SK-N-SH treated with all-trans-retinoic acid at 6 μM for 48 hours (cell line): ENCODE results near the gene CCR4.

Source experiments
- ARNTL ChIP-seq: fragments of 450-650 bp; formaldehyde crosslinking; IDR thresholded peaks from 2 replicates; pipeline ENCODE4 v1.5.0; 2020; ENCODE audit warnings: low read depth, mild to moderate bottlenecking, moderate library complexity, borderline replicate concordance
- BACH2 ChIP-seq: fragments of 250-450 bp; sonication (Bioruptor Pico); IDR thresholded peaks from 2 replicates; pipeline ENCODE4 v1.9.0; 2021; ENCODE audit warnings: mild to moderate bottlenecking, borderline replicate concordance
- CSDC2 ChIP-seq: fragments of 250-450 bp; sonication (Bioruptor Pico); IDR thresholded peaks from 2 replicates; pipeline ENCODE4 v1.5.0; 2020; ENCODE audit warnings: mild to moderate bottlenecking, moderate library complexity
- ESRRG ChIP-seq: fragments of 250-450 bp; sonication (Bioruptor Pico); IDR thresholded peaks from 2 replicates; pipeline ENCODE4 v1.6.1; 2021; ENCODE audit warnings: mild to moderate bottlenecking
- GLIS3 ChIP-seq: fragments of 250-450 bp; sonication (Bioruptor Pico); IDR thresholded peaks from 2 replicates; pipeline ENCODE4 v1.5.0; 2020; ENCODE audit warnings: mild to moderate bottlenecking, moderate library complexity
- RARB ChIP-seq: fragments of 250-450 bp; sonication (Bioruptor Pico); IDR thresholded peaks from 2 replicates; pipeline ENCODE4 v1.8.0; 2021; ENCODE audit warnings: mild to moderate bottlenecking, moderate library complexity
- SNAI2 ChIP-seq: fragments of 250-450 bp; sonication (Bioruptor Pico); IDR thresholded peaks from 2 replicates; pipeline ENCODE4 v1.5.0; 2020; ENCODE audit warnings: mild to moderate bottlenecking, moderate library complexity
- TCF4 ChIP-seq: fragments of 250-450 bp; sonication (Bioruptor Pico); IDR thresholded peaks from 2 replicates; pipeline ENCODE4 v1.8.0; 2021; ENCODE audit warnings: mild to moderate bottlenecking, moderate library complexity, borderline replicate concordance
- ZC3H10 ChIP-seq: fragments of 250-450 bp; sonication (Bioruptor Pico); IDR thresholded peaks from 2 replicates; pipeline ENCODE4 v1.5.1; 2021; ENCODE audit warnings: mild to moderate bottlenecking, moderate library complexity
- ZFP30 ChIP-seq: fragments of 450-650 bp; formaldehyde crosslinking; IDR thresholded peaks from 2 replicates; pipeline ENCODE4 v1.5.0; 2022; ENCODE audit warnings: mild to moderate bottlenecking, moderate library complexity
- TF ChIP-seq, protein P1 (sequence below): fragments of 250-450 bp; sonication (Bioruptor Pico); IDR thresholded peaks from 2 replicates; pipeline ENCODE4 v1.8.0; 2020; ENCODE audit warnings: mild to moderate bottlenecking, moderate library complexity, borderline replicate concordance
- TF ChIP-seq, protein P2 (sequence below): fragments of 250-450 bp; sonication (Bioruptor Pico); IDR thresholded peaks from 2 replicates; pipeline ENCODE4 v1.5.1; 2020; ENCODE audit warnings: low read depth, mild to moderate bottlenecking, moderate library complexity
- TF ChIP-seq, protein P3 (sequence below): fragments of 250-450 bp; sonication (Bioruptor Pico); IDR thresholded peaks from 2 replicates; pipeline ENCODE4 v1.5.1; 2021; ENCODE audit warnings: mild to moderate bottlenecking, moderate library complexity

- TF ChIP-seq, protein P1, sequence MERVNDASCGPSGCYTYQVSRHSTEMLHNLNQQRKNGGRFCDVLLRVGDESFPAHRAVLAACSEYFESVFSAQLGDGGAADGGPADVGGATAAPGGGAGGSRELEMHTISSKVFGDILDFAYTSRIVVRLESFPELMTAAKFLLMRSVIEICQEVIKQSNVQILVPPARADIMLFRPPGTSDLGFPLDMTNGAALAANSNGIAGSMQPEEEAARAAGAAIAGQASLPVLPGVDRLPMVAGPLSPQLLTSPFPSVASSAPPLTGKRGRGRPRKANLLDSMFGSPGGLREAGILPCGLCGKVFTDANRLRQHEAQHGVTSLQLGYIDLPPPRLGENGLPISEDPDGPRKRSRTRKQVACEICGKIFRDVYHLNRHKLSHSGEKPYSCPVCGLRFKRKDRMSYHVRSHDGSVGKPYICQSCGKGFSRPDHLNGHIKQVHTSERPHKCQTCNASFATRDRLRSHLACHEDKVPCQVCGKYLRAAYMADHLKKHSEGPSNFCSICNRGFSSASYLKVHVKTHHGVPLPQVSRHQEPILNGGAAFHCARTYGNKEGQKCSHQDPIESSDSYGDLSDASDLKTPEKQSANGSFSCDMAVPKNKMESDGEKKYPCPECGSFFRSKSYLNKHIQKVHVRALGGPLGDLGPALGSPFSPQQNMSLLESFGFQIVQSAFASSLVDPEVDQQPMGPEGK = no peak
- TF ChIP-seq ESRRG (CRISPR knock-in tag) (no peak), RARB (CRISPR knock-in tag) (no peak), ZC3H10 (CRISPR knock-in tag) (no peak), GLIS3 (CRISPR knock-in tag) (no peak), ARNTL (CRISPR knock-in tag) (no peak), SNAI2 (no peak), CSDC2 (CRISPR knock-in tag) (no peak), TCF4 (CRISPR knock-in tag) (no peak), ZFP30 (CRISPR knock-in tag) (no peak), BACH2 (CRISPR knock-in tag) (no peak)
- TF ChIP-seq, protein P2, sequence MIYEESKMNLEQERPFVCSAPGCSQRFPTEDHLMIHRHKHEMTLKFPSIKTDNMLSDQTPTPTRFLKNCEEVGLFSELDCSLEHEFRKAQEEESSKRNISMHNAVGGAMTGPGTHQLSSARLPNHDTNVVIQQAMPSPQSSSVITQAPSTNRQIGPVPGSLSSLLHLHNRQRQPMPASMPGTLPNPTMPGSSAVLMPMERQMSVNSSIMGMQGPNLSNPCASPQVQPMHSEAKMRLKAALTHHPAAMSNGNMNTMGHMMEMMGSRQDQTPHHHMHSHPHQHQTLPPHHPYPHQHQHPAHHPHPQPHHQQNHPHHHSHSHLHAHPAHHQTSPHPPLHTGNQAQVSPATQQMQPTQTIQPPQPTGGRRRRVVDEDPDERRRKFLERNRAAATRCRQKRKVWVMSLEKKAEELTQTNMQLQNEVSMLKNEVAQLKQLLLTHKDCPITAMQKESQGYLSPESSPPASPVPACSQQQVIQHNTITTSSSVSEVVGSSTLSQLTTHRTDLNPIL (CRISPR knock-in tag) = no peak
- TF ChIP-seq, protein P3, sequence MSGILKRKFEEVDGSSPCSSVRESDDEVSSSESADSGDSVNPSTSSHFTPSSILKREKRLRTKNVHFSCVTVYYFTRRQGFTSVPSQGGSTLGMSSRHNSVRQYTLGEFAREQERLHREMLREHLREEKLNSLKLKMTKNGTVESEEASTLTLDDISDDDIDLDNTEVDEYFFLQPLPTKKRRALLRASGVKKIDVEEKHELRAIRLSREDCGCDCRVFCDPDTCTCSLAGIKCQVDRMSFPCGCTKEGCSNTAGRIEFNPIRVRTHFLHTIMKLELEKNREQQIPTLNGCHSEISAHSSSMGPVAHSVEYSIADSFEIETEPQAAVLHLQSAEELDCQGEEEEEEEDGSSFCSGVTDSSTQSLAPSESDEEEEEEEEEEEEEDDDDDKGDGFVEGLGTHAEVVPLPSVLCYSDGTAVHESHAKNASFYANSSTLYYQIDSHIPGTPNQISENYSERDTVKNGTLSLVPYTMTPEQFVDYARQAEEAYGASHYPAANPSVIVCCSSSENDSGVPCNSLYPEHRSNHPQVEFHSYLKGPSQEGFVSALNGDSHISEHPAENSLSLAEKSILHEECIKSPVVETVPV (CRISPR knock-in tag) = no peak
Measured at GRCh38 chr3:32996755-32997091, 45.3 kb downstream of the CCR4 start.
